CD14-positive monocyte (primary cell): ENCODE measurements around the gene LAMA1. TPM values are rescaled to one million over a fixed set of nuclear protein-coding genes. Genes with fewer than 3 reads are reported as not detected.

Source experiments
- DNase-seq, 3 donors: peaks; one replicate each; pipeline ENCODE4 v3.0.0-alpha.2; 2011 to 2022
- H2AFZ ChIP-seq: 2 replicates; pipeline ENCODE4 v1.6.0; 2012; ENCODE audit warnings: mild to moderate bottlenecking, low read depth, low read length, inconsistent platforms; ENCODE audit not compliant: insufficient read depth, poor library complexity, severe bottlenecking
- H3K27ac ChIP-seq, 2 donors: 1 replicate in 1 of 2; 2 replicates in 1 of 2; pipeline ENCODE4 v1.5.1; 2012 to 2013; ENCODE audit warnings: low read length in 2 of 2, control low read depth in 1 of 2, inconsistent platforms in 1 of 2, low read depth in 1 of 2, mild to moderate bottlenecking in 1 of 2
- H3K27me3 ChIP-seq, 2 donors: one replicate each; pipeline versions ENCODE4 v1.6.0 to v1.6.1; 2011 to 2013; ENCODE audit warnings: low read length in 2 of 2; ENCODE audit not compliant: control insufficient read depth in 2 of 2, insufficient read depth in 2 of 2
- H3K36me3 ChIP-seq, 2 donors: replicated peaks in 1 of 2; 1 replicate in 1 of 2; 2 replicates in 1 of 2; pipeline versions ENCODE4 v1.5.1 to v1.6.1; 2012 to 2013; ENCODE audit warnings: low read length in 2 of 2, control low read depth in 1 of 2, inconsistent platforms in 1 of 2, mild to moderate bottlenecking in 1 of 2; ENCODE audit not compliant: insufficient read depth in 2 of 2, control insufficient read depth in 1 of 2
- H3K4me1 ChIP-seq, 2 donors: 1 replicate in 1 of 2; 2 replicates in 1 of 2; pipeline versions ENCODE4 v1.5.1 to v1.6.1; 2012 to 2013; ENCODE audit warnings: low read length in 2 of 2, control low read depth in 1 of 2, inconsistent platforms in 1 of 2, mild to moderate bottlenecking in 1 of 2, moderate library complexity in 1 of 2; ENCODE audit not compliant: insufficient read depth in 2 of 2, control insufficient read depth in 1 of 2
- H3K4me2 ChIP-seq: replicated peaks from 2 replicates; pipeline ENCODE3; 2012; ENCODE audit warnings: low read length, moderate library complexity, mild to moderate bottlenecking; ENCODE audit not compliant: poor library complexity, severe bottlenecking; ENCODE audit errors: extremely low read depth
- H3K4me3 ChIP-seq, 3 experiments: fragments of 200-600 bp in 1 of 3; sonication (generic) in 1 of 3; replicated peaks in 1 of 3; 1 replicate in 2 of 3; 2 replicates in 1 of 3; pipeline ENCODE4 v1.5.1; 2011 to 2013; ENCODE audit warnings: low read length in 3 of 3, mild to moderate bottlenecking in 3 of 3, control low read depth in 2 of 3, low read depth in 2 of 3, inconsistent platforms in 1 of 3, moderate library complexity in 1 of 3
- H3K79me2 ChIP-seq: 2 replicates; pipeline ENCODE4 v1.6.0; 2012; ENCODE audit warnings: mild to moderate bottlenecking, control low read depth, inconsistent platforms, low read length, moderate library complexity; ENCODE audit not compliant: insufficient read depth
- H3K9ac ChIP-seq: 2 replicates; pipeline ENCODE4 v1.6.0; 2017; ENCODE audit warnings: low read length, mild to moderate bottlenecking; ENCODE audit not compliant: insufficient read depth, poor library complexity, severe bottlenecking
- H3K9me3 ChIP-seq, 2 donors: replicated peaks in 1 of 2; 1 replicate in 1 of 2; 2 replicates in 1 of 2; pipeline versions ENCODE4 v1.5.1 to v1.6.1; 2012 to 2013; ENCODE audit warnings: low read length in 2 of 2, control low read depth in 1 of 2; ENCODE audit not compliant: control insufficient read depth in 1 of 2, insufficient read depth in 1 of 2
- H4K20me1 ChIP-seq: 2 replicates; pipeline ENCODE4 v1.6.0; 2012; ENCODE audit warnings: mild to moderate bottlenecking, low read length, control low read depth, moderate library complexity; ENCODE audit not compliant: insufficient read depth
- H3K27ac Mint-ChIP-seq, 7 donors: one replicate each; pipeline ENCODE4 v1.8.0; 2020; ENCODE audit warnings: mild to moderate bottlenecking in 7 of 7, mixed read lengths in 7 of 7, moderate library complexity in 6 of 7, inconsistent platforms in 2 of 7
- H3K27me3 Mint-ChIP-seq, 3 donors: one replicate each; pipeline ENCODE4 v1.8.0; 2021 to 2022; ENCODE audit warnings: low read depth in 3 of 3, mild to moderate bottlenecking in 3 of 3, mixed read lengths in 3 of 3, moderate library complexity in 3 of 3, inconsistent platforms in 1 of 3
- H3K36me3 Mint-ChIP-seq, 2 donors: one replicate each; pipeline ENCODE4 v1.8.0; 2020; ENCODE audit warnings: mixed read lengths in 2 of 2, inconsistent platforms in 1 of 2, mild to moderate bottlenecking in 1 of 2
- H3K4me1 Mint-ChIP-seq: one replicate; pipeline ENCODE4 v1.8.0; 2020; ENCODE audit warnings: mild to moderate bottlenecking, mixed read lengths
- H3K4me3 Mint-ChIP-seq, 2 donors: one replicate each; pipeline ENCODE4 v1.8.0; 2020; ENCODE audit warnings: mild to moderate bottlenecking in 2 of 2, mixed read lengths in 2 of 2, moderate library complexity in 1 of 2
- H3K9me3 Mint-ChIP-seq, 7 donors: one replicate each; pipeline ENCODE4 v1.8.0; 2020 to 2022; ENCODE audit warnings: mixed read lengths in 7 of 7, mild to moderate bottlenecking in 6 of 7, moderate library complexity in 6 of 7, inconsistent platforms in 2 of 7
- WGBS: methylation state at CpG from one replicate; pipeline ENCODE4 v1.1.5; 2013; ENCODE audit warnings: missing lambda C conversion rate; ENCODE audit not compliant: insufficient coverage; 5-methylcytosine and 5-hydroxymethylcytosine counted together
- intact Hi-C, 2 donors: fragments of 100-400 bp; cut with micrococcal nuclease; formaldehyde crosslinking; loops; one replicate each; pipeline versions ENCODE4 v1.15.0 to v1.15.1; 2023
- polyA plus RNA-seq, 3 donors: library from polyadenylated mRNA; depleted of rRNA in 1 of 3; unstranded in 2 of 3; stranded (reverse) in 1 of 3; fragments of 300-500 nt in 2 of 3; fragments of >200 nt in 1 of 3; fragmentation: Illumina TruSeq in 2 of 3; gene quantifications; 1 replicate in 2 of 3; 2 replicates in 1 of 3; pipeline ENCODE4 v1.2.3, GENCODE V29; 2012 to 2021
- TF ChIP-seq, protein P1 (sequence below): fragments of 200-600 bp; IDR thresholded peaks from one replicate; pipeline ENCODE4 v1.8.0; 2022; ENCODE audit warnings: antibody characterized with exemption, mild to moderate bottlenecking

Gene LAMA1
- polyA plus RNA-seq, 3 donors, result not detected

- H3K4me1 Mint-ChIP-seq, result no peaks in the 10 kb centered on the region
- H3K4me1 ChIP-seq, result no peaks in the 10 kb centered on the region
- no peaks in the 10 kb centered on the region for H4K20me1 ChIP-seq
- H3K9ac ChIP-seq, result no peak overlapping the region
- H3K27ac ChIP-seq, result no peak overlapping the region
- H3K9me3 ChIP-seq, result no peaks in the 10 kb centered on the region
- H3K79me2 ChIP-seq, result no peaks in the 10 kb centered on the region
- intact Hi-C loops, result no loop called here
- no peak for DNase-seq
- no peaks in the 10 kb centered on the region for H3K36me3 Mint-ChIP-seq
- no peaks in the 10 kb centered on the region for H3K27me3 ChIP-seq
- TF ChIP-seq, protein P1, sequence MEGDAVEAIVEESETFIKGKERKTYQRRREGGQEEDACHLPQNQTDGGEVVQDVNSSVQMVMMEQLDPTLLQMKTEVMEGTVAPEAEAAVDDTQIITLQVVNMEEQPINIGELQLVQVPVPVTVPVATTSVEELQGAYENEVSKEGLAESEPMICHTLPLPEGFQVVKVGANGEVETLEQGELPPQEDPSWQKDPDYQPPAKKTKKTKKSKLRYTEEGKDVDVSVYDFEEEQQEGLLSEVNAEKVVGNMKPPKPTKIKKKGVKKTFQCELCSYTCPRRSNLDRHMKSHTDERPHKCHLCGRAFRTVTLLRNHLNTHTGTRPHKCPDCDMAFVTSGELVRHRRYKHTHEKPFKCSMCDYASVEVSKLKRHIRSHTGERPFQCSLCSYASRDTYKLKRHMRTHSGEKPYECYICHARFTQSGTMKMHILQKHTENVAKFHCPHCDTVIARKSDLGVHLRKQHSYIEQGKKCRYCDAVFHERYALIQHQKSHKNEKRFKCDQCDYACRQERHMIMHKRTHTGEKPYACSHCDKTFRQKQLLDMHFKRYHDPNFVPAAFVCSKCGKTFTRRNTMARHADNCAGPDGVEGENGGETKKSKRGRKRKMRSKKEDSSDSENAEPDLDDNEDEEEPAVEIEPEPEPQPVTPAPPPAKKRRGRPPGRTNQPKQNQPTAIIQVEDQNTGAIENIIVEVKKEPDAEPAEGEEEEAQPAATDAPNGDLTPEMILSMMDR, result no peak
- no peak overlapping the region for H3K4me2 ChIP-seq
- no peak overlapping the region for H3K4me3 ChIP-seq
- no peaks in the 10 kb centered on the region for H3K36me3 ChIP-seq
- no peaks in the 10 kb centered on the region for H3K9me3 Mint-ChIP-seq
- 86% methylated on average over 6 of the region's 6 CpGs for WGBS
- peaks cover 4 to 6% (median 6%) of the 10 kb centered on the region in 3 donors for H3K27me3 Mint-ChIP-seq
- no peak overlapping the region for H3K4me3 Mint-ChIP-seq
- no peak overlapping the region for H3K27ac Mint-ChIP-seq
- no peak overlapping the region for H2AFZ ChIP-seq
Observed at GRCh38 chr18:6943143-6943542, 174.5 kb downstream of the LAMA1 start.

DNA sequence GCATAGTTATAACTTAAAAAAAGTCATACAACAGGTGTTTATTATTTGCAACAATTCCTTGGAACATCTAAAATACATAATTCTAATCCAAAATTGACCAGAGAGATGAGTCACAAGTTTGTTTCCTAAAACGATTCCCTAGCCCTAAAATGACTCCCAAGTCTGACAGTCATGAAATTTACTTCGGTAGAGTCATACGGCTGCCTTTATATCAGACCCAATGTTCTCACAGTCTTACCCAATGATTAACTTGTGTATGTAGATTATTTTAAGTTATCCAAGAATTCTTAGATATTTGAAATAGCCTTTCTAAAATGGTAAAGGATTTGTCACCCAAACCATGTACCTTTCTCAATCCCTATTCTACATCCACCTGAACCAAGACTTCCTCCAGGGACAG, 174.9 kb downstream of the LAMA1 start:
- H3K4me1 Mint-ChIP-seq, result peaks cover 3% of the 10 kb centered on the region
- H3K4me3 Mint-ChIP-seq, result no peak overlapping the region
- Histone ChIP-seq H2AFZ (no peak overlapping the region), H4K20me1 (no peaks in the 10 kb centered on the region), H3K4me2 (no peak overlapping the region), H3K27me3 (no peaks in the 10 kb centered on the region), H3K36me3 (no peaks in the 10 kb centered on the region), H3K4me3 (no peak overlapping the region), H3K9ac (no peak overlapping the region), H3K9me3 (no peaks in the 10 kb centered on the region), H3K79me2 (no peaks in the 10 kb centered on the region), H3K27ac (no peak overlapping the region), H3K4me1 (no peaks in the 10 kb centered on the region)
- H3K27ac Mint-ChIP-seq, result no peak overlapping the region
- H3K36me3 Mint-ChIP-seq, result no peaks in the 10 kb centered on the region
- TF ChIP-seq, protein P1, result no peak
- no CpG with 5 or more reads among the region's 3 CpGs for WGBS
- DNase-seq, result no peak
- intact Hi-C loops, result no loop called here
- no peaks in the 10 kb centered on the region for H3K9me3 Mint-ChIP-seq
- H3K27me3 Mint-ChIP-seq, result peaks cover 6 to 10% (median 7%) of the 10 kb centered on the region in 3 donors
